NB4 (cell line): ENCODE data around the gene PTPRD.

ENCODE experiments used
- CTCF ChIP-seq: IDR thresholded peaks from one replicate; pipeline ENCODE4 v1.5.1; 2012; ENCODE audit warnings: low read depth, low read length
- MAX ChIP-seq: IDR thresholded peaks from 2 replicates; pipeline ENCODE4 v1.6.1; 2011; ENCODE audit warnings: low read depth, low read length
- MYC ChIP-seq: IDR thresholded peaks from 2 replicates; pipeline ENCODE4 v1.6.1; 2011; ENCODE audit warnings: low read depth, low read length
- POLR2A ChIP-seq: IDR thresholded peaks from 2 replicates; pipeline ENCODE4 v1.6.1; 2011; ENCODE audit warnings: mild to moderate bottlenecking; ENCODE audit not compliant: insufficient read length; ENCODE audit errors: extremely low read depth

- no peak for TF ChIP-seq MAX
- TF ChIP-seq CTCF = no peak
- TF ChIP-seq POLR2A = no peak
- TF ChIP-seq MYC = no peak
These were observed 1770.2 kb downstream of the PTPRD start for GRCh38 chr9:8842402-8843193.
